Subcutaneous adipose tissue (tissue), 4 donors: ENCODE measurements around the gene SPATA32. TPM values are rescaled to one million over a fixed set of nuclear protein-coding genes. Genes with fewer than 3 reads are reported as not detected.

Experiments
- total RNA-seq, 4 donors: library from RNA; depleted of rRNA; stranded (reverse); fragments of >200 nt; gene quantifications; one replicate each; pipeline ENCODE4 v1.1.0, GENCODE V29; 2016
- TF ChIP-seq, protein P1 (sequence below): fragments of 450-650 bp; IDR thresholded peaks from one replicate; pipeline ENCODE4 v1.5.1; 2016; ENCODE audit warnings: low read depth, mild to moderate bottlenecking, control low read depth, antibody characterized with exemption, moderate library complexity

Gene SPATA32
- total RNA-seq, 4 donors from 2014 or later, result not detected

GRCh38 chr17:45247429-45248131 is 14.3 kb downstream of the SPATA32 start:
- TF ChIP-seq, protein P1, sequence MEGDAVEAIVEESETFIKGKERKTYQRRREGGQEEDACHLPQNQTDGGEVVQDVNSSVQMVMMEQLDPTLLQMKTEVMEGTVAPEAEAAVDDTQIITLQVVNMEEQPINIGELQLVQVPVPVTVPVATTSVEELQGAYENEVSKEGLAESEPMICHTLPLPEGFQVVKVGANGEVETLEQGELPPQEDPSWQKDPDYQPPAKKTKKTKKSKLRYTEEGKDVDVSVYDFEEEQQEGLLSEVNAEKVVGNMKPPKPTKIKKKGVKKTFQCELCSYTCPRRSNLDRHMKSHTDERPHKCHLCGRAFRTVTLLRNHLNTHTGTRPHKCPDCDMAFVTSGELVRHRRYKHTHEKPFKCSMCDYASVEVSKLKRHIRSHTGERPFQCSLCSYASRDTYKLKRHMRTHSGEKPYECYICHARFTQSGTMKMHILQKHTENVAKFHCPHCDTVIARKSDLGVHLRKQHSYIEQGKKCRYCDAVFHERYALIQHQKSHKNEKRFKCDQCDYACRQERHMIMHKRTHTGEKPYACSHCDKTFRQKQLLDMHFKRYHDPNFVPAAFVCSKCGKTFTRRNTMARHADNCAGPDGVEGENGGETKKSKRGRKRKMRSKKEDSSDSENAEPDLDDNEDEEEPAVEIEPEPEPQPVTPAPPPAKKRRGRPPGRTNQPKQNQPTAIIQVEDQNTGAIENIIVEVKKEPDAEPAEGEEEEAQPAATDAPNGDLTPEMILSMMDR, result no peak

DNA sequence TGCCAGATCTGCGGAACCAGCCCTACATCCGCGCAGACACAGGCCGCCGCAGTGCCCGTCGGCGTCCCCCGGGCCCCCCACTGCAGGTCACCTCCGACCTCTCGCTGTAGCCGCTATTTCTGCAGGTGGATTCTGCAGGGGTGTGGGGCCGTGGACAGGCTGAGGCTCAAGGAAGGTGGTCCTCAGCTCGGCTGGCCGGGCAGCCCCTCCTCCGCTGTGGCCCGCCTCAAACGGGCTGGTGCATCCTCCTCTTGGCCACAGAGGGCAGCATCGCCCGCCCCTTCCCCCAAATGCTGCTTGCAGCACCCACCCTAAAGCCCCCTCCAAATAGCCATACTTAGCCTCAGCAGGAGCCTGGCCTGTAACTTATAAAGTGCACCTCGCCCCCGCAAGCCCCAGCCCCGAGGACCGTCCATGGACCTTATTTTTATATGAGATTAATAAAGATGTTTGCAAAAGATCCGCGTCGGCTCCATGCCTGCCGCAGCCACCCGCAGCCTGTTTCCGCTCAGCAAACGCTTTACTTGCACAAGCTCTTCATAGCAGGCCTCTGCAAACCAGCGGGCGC is 14.9 kb downstream of the SPATA32 start:
- TF ChIP-seq, protein P1, result no peak

GRCh38 chr17:45246338-45246737 is 15.6 kb downstream of the SPATA32 start:
- TF ChIP-seq, protein P1, result no peak

GRCh38 chr17:45244725-45245656 is 16.9 kb downstream of the SPATA32 start:
- TF ChIP-seq, protein P1, result no peak

- TF ChIP-seq, protein P1, result no peak
These were observed 18.1 kb downstream of the SPATA32 start for GRCh38 chr17:45243750-45244149.

GRCh38 chr17:45242029-45242414 is 19.9 kb downstream of the SPATA32 start:
- TF ChIP-seq, protein P1, result no peak

DNA sequence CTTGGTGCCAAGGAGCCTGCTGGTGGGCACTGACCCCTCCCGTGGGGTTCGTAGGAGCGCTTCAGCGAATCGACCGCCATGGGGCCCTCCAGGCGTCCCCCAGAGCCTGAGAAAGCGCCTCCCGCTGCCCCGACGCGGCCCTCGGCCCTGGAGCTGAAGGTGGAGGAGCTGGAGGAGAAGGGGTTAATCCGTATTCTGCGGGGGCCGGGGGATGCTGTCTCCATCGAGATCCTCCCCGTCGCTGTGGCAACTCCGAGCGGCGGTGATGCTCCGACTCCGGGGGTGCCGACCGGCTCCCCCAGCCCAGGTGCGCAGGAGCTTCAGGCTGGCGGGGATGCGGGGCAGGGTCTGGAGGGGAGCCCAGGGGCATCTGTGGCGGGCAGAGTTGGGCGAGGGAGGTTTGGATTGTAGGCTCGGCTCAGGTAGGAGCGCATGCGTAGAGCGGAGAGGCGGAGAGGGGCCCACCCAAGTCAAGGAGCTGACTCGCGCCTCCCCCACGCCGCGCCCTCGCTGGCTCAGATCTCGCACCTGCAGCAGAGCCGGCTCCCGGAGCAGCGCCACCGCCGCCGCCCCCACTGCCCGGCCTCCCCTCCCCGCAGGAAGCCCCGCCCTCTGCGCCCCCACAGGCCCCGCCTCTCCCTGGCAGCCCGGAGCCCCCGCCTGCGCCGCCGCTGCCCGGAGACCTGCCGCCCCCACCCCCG is 20.4 kb downstream of the SPATA32 start:
- TF ChIP-seq, protein P1, result no peak
